ENCODE results near the gene CBLB.

The CBLB gene

DNA sequence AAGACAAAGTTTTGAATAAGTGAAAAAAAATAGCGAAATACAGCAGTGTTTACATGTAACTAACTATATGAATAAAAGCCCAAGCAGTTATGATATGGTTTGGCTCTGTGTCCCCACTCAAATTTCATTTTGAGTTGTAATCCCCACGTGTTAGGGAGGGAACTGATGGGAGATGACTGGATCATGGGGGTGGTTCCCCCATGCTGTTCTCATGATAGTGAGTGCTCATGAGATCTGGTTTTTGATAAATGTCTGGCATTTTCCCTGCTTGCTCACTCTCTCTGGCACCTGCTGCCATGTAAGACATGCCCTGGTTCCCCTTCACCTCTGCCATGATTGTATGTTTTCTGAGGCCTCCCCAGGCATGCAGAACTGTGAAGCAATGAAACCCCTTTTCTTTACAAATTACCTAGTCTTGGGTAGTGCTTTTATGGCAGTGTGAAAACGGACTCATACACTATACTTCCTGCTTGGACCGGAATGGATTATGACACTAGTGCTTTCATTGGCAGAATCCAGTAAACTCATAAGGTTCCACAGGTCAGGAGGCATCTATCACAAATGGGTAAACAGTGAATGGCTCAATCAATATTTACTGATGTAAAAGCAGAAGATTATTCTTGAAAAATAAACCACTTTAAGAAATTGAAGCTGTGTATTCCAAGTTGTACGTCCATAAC is 192.1 kb downstream of the CBLB start:
- DNase-seq: peak; percentile 74

- no peak for DNase-seq
These were observed 194.3 kb downstream of the CBLB start for GRCh38 chr3:105674437-105675065.

DNA sequence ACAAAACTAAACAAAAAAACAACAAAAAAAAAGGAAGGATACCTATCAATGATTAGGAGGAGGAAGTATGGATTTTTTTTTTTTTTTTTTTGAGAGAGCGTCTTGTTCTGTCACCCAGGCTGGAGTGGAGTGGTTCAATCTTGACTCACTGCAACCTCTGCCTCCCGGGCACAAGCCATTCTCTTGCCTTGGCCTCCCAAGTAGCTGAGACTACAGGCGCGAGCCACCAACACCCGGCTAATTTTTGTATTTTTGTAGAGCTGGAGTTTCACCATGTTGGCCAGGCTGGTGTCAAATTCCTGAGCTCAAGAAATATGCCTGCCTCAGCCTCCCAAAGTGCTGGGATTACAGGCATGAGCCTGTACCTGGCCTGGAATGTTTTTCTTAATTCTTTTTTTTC is 195.8 kb downstream of the CBLB start:
- no peak for DNase-seq

GRCh38 chr3:105662306-105662705 is 206.5 kb downstream of the CBLB start:
- no peak for DNase-seq

DNA sequence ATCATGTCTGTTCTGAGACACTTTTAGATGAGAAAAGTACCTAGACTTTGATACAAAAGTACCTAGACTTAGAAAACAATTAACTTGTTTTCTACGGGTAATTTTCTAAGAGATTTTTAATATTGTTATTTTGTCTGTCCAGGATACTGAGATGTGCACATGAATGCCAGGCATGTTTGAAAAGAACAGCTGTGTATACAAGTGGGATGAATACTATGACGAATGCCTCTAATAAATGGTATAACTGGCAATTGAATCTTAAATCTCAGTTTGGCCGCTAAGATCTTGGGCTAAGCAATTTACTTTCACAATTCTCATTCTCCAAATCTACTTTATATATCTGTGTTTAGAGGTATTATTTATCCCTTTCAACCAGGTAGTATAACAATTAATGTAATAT is 207.4 kb downstream of the CBLB start:
- DNase-seq: no peak

DNA sequence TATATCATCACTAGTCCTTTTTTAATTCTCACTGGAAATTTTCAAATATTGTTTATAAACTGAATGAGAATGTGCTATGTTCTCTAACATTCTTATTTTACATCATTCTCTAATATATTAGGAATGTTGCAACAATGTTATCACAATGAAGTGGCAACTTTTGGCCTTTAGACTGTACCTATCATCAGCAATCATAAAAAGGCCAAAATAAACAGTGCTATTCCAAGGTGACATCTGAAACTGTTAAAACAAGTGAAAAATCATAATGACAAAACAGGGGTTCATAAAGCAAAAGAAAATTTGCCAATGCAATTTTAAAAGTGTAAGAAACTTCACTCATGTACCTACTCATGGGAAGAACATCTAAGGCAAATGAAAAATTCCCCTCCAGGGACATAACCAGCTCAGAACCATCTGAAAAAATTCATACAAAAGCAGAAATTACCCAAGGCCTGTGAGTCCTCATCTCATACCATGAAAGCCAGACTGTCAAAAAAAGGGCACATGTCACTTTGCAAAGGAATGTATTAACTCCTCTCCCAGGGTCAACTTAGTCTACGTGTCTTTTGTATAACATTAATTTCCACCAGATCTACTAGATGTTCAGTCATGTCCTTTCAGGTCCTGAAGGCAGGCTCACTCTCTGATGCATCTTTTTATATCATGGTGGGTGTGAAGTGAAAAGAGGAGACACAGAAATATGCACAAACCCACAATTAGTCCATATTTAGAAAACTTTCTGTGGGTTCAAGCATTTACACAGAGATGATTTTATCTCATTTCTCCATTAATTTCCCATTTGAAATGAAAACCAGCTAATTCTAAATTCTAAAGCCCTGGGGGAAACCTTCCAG is 211.9 kb downstream of the CBLB start:
- DNase-seq: no peak

- DNase-seq: no peak
These were observed 214.9 kb downstream of the CBLB start for GRCh38 chr3:105653868-105654267.

DNA sequence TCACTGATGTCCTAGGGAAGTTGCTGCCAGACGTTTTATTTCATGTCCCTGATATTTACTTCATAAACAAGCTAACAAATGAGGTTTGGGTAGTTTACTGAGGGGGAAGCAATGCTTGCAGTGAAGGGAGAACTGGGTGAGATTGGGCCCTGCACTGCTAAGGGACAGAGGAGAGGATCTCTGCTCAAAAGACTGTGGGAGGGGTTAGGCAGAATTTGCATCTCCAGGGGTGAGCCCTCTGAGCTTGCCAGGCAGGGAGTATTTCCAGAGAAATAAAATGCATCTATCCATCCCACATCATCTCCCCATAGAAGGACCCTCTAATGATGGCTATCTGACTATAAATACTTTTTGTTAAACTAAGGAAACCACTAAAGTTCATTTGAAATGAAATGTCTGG is 215.6 kb downstream of the CBLB start:
- no peak for DNase-seq

DNA sequence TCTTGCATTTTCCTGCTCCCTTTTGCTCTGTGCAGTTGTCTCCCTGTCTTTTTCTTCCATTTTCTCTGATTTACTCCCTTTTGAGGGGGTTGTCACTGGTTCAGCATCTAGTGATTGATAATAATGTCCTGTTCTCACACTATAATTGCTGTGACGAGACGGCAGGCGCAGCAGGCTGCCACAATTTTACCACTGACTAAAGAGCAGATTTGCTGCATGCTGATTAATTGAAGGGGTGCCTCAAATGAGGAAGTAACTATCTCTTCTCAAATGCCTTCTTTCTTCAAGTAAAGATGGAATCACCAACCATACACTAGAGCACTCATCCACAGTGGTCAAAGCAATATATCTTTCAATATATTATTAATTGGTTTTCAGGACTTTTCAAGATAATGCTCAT is 219.3 kb downstream of the CBLB start:
- DNase-seq: no peak

DNA sequence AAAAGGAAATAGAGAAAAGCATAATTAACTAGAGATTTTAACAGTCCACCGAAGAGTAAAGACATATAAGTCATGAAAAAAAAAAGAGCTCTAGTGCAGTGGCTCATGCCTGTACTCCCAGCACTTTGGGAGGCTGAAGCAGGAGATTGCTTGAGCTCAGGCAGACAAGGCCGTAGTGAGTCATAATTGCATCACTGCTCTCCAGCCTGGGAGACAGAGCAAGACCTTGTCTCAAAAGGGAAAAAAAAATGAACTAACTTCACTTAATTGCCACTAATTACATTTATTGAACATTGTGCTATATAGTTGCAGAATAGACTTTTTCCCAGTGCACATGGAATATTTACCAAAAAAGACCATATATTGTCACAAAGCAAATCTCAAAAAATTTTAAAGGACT is 221.8 kb downstream of the CBLB start:
- DNase-seq: no peak

- no peak for DNase-seq
These were observed 229.7 kb downstream of the CBLB start for GRCh38 chr3:105639131-105639530.

- no peak for DNase-seq
These were observed 234.1 kb downstream of the CBLB start for GRCh38 chr3:105634708-105635107.

DNA sequence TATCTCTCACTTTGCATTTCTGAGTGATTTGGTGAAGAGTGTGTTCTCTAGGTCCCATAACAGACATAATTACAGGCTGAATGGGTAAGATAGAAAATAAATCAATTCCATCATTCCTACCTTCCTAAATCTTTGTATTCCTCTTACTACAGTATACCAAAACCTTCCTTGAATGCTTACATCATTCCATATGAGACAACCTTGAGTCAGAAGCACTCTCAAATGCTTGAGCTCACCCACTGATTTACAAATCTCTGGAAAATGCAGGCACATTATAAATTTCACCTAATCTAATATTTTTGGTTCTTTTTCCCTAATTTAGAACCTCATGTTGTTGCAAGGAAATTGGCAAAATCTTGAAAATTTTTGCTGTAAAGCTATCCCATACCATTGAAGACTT is 239.1 kb downstream of the CBLB start:
- no peak for DNase-seq

GRCh38 chr3:105626739-105627138 is 242.1 kb downstream of the CBLB start:
- no peak for DNase-seq

GRCh38 chr3:105622169-105622568 is 246.6 kb downstream of the CBLB start:
- DNase-seq: no peak

DNA sequence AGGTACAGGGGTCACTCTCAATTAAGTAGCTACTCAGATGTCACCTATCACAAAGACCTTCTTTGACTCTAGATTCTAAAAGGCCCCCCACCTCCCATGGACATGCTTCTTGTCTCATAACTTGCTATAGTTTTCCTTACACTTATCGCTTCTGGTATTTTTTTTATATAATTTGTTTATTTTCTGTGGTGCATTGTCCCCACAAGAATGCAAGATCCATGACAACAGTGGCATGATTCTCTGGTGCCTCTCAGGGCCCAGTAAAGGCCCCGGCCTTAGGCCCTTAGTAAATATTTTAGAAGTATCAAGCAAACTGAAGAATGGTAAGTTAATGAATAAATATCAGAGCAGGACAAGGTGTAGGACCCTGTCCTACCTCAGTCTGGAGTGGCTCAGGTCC is 248.6 kb downstream of the CBLB start:
- DNase-seq: no peak

- no peak for DNase-seq
These were observed 249.2 kb downstream of the CBLB start for GRCh38 chr3:105619651-105620050.

GRCh38 chr3:105618556-105618955 is 250.3 kb downstream of the CBLB start:
- DNase-seq: no peak

DNA sequence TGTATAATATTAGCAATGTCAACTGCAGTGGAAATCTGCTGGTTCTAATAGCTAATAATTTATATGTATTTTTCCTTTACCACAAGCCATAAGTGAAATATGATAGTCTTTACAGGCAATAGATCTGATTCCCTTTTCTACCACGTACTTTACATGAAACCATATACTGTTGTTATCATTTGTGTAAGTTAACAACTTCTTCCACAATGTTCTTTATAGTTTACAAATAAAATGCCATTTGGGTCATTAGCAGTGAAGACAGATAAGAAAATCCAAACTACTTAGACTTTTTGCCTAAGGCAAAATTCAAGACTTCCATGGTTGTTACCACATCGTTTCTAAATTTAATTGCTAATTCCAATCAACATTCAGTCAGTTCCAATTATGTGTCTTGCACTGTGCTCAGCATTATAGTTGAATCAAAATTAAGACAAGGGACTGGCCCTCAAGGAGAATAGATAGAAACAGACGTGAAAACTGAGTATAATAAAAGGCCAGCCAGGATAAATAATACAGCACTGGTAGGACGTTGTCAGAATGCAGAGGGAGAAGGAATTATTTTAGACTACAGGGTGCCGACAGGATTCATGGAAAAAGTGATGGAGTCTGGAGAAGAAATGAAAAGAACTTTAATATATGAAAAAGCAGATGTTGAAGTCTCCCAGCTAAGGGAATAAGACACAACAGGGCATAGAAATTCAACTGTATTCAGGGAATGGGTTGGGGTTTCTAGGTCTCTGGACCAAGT is 252.3 kb downstream of the CBLB start:
- no peak for DNase-seq

DNA sequence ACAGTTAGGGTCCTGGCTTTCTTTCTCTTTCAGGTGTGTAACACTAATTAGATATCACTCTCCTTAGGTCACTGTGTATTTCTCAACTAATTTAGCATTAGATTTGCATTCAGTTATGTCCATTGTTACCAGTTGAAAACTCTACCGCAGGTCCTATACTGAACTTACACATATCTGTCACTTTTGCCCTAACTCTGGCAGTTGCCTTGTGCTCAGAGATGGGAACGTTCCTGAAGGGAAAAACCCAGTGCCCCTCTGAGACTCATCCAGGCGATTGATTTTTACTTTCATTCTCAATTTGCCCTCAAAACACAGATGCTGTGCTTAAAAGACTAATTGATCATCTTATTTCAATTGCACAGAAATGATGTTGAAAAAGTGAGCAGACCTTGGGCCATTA is 253.0 kb downstream of the CBLB start:
- no peak for DNase-seq

GRCh38 chr3:105614288-105615030 is 254.4 kb downstream of the CBLB start:
- DNase-seq: no peak

DNA sequence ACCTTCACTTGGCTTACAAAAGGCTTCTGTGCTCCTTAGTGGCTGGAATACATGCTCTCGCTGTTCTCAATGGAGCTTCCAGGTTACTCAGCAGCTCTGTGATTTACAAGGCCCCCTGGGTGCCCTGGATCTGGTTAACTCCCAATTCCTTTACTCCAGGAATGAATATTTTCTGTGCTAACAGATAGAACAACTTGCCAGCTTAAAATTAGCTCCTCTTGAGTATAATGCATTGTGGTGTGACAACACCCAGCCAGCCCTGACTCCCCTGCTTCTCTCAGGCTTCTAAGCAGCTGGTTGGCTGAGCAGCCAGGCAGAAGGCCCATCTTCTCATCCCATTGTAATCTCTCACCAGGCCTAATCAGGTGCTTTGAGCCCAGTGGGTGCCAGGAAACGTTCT is 255.7 kb downstream of the CBLB start:
- DNase-seq: no peak

Measured in stimulated activated CD4-positive, alpha-beta T cell treated with anti-CD3 and anti-CD28 coated beads, Interleukin-1b, Interleukin-23, amount 100 ng/mL, for 48 hours (primary cell).